ENCODE results near the gene TMEM130. TPM values are rescaled to one million over a fixed set of nuclear protein-coding genes. Genes with fewer than 3 reads are reported as not detected.

Gene TMEM130
- total and polyA plus RNA-seq, 10 of the 15 experiments (the other 5 are each of a cell fraction or from before 2014, with no cell fraction given): 0.04 to 0.15 (median 0.11) TPM; not detected in 7

- no peak overlapping the region for H2AFZ ChIP-seq (ENCODE audit: control insufficient read depth, low read depth, low read length)
- FAIRE-seq (no peak), DNase-seq (ENCODE audit: low read depth, low spot score) (no peak), ATAC-seq (no peak)
- no peaks in the 10 kb centered on the region for H3K79me2 ChIP-seq (ENCODE audit: control insufficient read depth, insufficient read depth, low read length)
- H3K4me1 ChIP-seq (ENCODE audit: control insufficient read depth, insufficient read depth, low read length): no peaks in the 10 kb centered on the region
- no peaks in the 10 kb centered on the region for H3K9me3 ChIP-seq (replicated peaks; ENCODE audit: control insufficient read depth, insufficient read depth, low read length)
- no peak overlapping the region for H3K27ac ChIP-seq (ENCODE audit: control insufficient read depth, insufficient read depth)
- ChIA-PET SMC1A (ENCODE audit: uncharacterized antibody, unreplicated experiment) (no interaction called here), POLR2A (no interaction called here), RAD21 (ENCODE audit: unreplicated experiment) (no interaction called here), CTCF (interaction anchor here (0.6 kb wide), 1 partner anchor 14 kb away, joined by 3 read pairs; no protein-coding TSS in a partner anchor)
- TF ChIP-seq MTA3 (IDR thresholded peaks at IDR 0.05; ENCODE audit: borderline replicate concordance, low read length) (no peak), WRNIP1 (IDR thresholded peaks at IDR 0.05; ENCODE audit: borderline replicate concordance, low read depth, low read length) (no peak), TAF1 (IDR thresholded peaks at IDR 0.05; ENCODE audit: borderline replicate concordance, low read depth, low read length) (no peak), NR2C2 (IDR thresholded peaks at IDR 0.05; ENCODE audit: borderline replicate concordance, control insufficient read depth, insufficient read length, low read depth) (no peak), POLR2AphosphoS2 (IDR thresholded peaks at IDR 0.05; ENCODE audit: low read depth, low read length) (no peak), STAT1 (conservative IDR thresholded peaks at IDR 0.05) (no peak), KLF5 (IDR thresholded peaks at IDR 0.05; ENCODE audit: partially characterized antibody) (no peak), CHD1 (IDR thresholded peaks at IDR 0.05; ENCODE audit: low read depth, low read length) (no peak), MEF2B (IDR thresholded peaks at IDR 0.05; ENCODE audit: partially characterized antibody, poor library complexity, severe bottlenecking) (no peak), ATF3 (IDR thresholded peaks at IDR 0.05; ENCODE audit: borderline replicate concordance, extremely low read depth, low read depth, low read length) (no peak), RELA (IDR thresholded peaks at IDR 0.05; ENCODE audit: borderline replicate concordance, partially characterized antibody) (no peak), MAX (IDR thresholded peaks at IDR 0.05; ENCODE audit: low read depth, low read length) (no peak), ZNF384 (IDR thresholded peaks at IDR 0.05; ENCODE audit: borderline replicate concordance, low read depth, low read length) (no peak), YBX1 (IDR thresholded peaks at IDR 0.05) (no peak)
- WGBS (ENCODE audit: insufficient coverage, insufficient replicate concordance, low lambda C conversion rate, missing lambda C conversion rate): 31% methylated on average over 2 of the region's 2 CpGs
- H3K4me2 ChIP-seq (ENCODE audit: control insufficient read depth, insufficient read depth): no peak overlapping the region
- no TSS peak for BruUV-seq (replicated peaks)
- no peak overlapping the region for H3K4me3 ChIP-seq
- H3K27me3 ChIP-seq (replicated peaks in 1 of 2; ENCODE audit: control insufficient read depth in 2 of 2, insufficient read depth in 2 of 2, low read length in 1 of 2): peaks cover 0 to 3% of the 10 kb centered on the region in 2 experiments; a peak in 2 of 4 replicates
- H4K20me1 ChIP-seq (ENCODE audit: control insufficient read depth, insufficient read depth): no peaks in the 10 kb centered on the region
- H3K9ac ChIP-seq (ENCODE audit: control insufficient read depth, insufficient read depth, low read length): no peak overlapping the region
- intact Hi-C loops (cut with micrococcal nuclease; ENCODE audit: unreplicated experiment) (no loop called here), in situ Hi-C loops (cut with MboI) (no loop called here)
- H3K36me3 ChIP-seq (ENCODE audit: control insufficient read depth in 2 of 2, insufficient read depth in 2 of 2, low read length in 1 of 2): no peaks in the 10 kb centered on the region
Observed at GRCh38 chr7:98863601-98864000, 6.2 kb downstream of the TMEM130 start.

All from GM12878 (cell line).